ENCODE results near the gene MTMR1.
A peak's percentile ranks its signal among the peaks of the same experiment; 100 is the strongest.

Gene MTMR1

DNA sequence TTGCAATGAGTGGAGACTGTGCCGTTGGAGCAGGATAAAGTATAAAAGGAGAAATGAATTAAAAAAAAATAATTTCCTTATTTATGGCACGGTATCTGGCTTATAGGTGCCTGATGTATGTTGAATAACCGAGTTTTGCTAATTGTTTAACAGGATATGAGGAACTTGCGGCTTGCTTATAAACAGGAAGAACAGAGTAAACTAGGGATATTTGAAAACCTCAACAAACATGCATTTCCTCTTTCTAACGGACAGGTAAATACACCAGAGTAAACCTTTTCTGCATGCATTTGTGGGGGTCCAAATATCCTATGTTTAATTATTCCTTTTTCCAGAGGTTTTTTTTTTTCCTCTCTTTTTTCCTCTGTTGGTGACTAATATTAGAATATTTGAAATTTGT is 36.8 kb downstream of the MTMR1 start:
- DNase-seq (ENCODE audit: low read depth): no peak
- H3K4me3 ChIP-seq (ENCODE audit: control insufficient read depth, low read depth, low read length): no peak overlapping the region
- TF ChIP-seq, protein P1, sequence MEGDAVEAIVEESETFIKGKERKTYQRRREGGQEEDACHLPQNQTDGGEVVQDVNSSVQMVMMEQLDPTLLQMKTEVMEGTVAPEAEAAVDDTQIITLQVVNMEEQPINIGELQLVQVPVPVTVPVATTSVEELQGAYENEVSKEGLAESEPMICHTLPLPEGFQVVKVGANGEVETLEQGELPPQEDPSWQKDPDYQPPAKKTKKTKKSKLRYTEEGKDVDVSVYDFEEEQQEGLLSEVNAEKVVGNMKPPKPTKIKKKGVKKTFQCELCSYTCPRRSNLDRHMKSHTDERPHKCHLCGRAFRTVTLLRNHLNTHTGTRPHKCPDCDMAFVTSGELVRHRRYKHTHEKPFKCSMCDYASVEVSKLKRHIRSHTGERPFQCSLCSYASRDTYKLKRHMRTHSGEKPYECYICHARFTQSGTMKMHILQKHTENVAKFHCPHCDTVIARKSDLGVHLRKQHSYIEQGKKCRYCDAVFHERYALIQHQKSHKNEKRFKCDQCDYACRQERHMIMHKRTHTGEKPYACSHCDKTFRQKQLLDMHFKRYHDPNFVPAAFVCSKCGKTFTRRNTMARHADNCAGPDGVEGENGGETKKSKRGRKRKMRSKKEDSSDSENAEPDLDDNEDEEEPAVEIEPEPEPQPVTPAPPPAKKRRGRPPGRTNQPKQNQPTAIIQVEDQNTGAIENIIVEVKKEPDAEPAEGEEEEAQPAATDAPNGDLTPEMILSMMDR (conservative IDR thresholded peaks at IDR 0.05; ENCODE audit: control insufficient read depth, insufficient read depth, low read depth, low read length): no peak

DNA sequence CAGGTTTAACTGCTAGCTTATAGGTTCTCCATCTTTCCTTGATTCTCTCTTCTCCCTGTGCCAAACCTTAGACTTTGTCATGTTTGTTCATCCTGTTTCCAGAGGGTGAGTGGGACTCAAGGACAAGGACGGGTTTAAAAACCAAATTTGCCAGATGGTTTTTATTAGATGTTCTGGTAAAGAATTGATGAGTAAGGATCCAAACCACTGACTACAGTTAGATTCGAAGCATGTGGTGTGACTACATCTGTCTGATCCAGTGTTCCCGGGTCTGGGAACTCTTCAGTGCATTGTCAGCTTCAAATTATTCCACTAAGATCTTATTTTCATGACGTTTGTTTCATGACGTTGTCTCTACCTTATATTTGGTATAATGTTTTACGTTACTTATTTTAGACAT is 37.5 kb downstream of the MTMR1 start:
- peak; percentile 97 for DNase-seq (ENCODE audit: low read depth)
- no peak overlapping the region for H3K4me3 ChIP-seq (ENCODE audit: control insufficient read depth, low read depth, low read length)
- TF ChIP-seq, protein P1 (conservative IDR thresholded peaks at IDR 0.05; ENCODE audit: control insufficient read depth, insufficient read depth, low read depth, low read length): no peak

DNA sequence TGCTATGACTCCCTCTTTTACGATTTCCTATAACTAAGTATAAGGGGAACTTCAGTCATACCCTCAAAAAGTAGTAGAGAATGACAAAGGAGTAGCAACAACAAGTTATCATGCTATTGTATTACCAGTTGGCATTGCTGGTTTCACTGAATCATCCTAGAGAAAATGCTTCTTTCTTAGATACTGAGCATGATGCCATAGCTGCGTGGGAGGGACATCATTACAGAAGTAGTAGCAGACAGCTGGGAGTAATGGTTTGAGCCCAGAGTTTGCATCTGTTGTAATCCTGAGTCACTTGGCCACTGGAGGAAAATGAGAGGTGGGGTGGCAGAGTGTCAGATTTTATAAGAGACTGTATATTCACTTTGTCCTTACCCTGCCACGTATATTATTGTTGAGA is 38.6 kb downstream of the MTMR1 start:
- peak; percentile 99 for DNase-seq (ENCODE audit: low read depth)
- TF ChIP-seq, protein P1 (conservative IDR thresholded peaks at IDR 0.05; ENCODE audit: control insufficient read depth, insufficient read depth, low read depth, low read length): no peak
- H3K4me3 ChIP-seq (ENCODE audit: control insufficient read depth, low read depth, low read length): no peak overlapping the region

DNA sequence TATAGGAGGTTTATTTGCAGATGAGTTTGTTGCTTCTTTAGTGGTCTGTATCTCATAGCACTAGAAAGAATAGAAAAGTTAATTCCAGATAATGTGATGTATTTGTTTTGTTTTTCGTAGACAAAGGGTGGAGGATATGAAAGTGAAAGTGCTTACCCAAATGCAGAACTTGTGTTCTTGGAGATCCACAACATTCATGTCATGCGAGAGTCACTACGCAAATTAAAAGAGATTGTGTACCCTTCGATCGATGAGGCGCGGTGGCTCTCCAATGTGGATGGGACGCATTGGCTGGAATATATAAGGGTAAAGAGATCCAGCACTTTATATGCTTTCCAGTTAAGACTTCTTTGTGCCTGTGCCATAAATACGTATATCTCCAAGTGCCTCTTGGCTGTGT is 43.3 kb downstream of the MTMR1 start:
- no peak for DNase-seq (ENCODE audit: low read depth)
- TF ChIP-seq, protein P1 (conservative IDR thresholded peaks at IDR 0.05; ENCODE audit: control insufficient read depth, insufficient read depth, low read depth, low read length): no peak
- no peak overlapping the region for H3K4me3 ChIP-seq (ENCODE audit: control insufficient read depth, low read depth, low read length)

DNA sequence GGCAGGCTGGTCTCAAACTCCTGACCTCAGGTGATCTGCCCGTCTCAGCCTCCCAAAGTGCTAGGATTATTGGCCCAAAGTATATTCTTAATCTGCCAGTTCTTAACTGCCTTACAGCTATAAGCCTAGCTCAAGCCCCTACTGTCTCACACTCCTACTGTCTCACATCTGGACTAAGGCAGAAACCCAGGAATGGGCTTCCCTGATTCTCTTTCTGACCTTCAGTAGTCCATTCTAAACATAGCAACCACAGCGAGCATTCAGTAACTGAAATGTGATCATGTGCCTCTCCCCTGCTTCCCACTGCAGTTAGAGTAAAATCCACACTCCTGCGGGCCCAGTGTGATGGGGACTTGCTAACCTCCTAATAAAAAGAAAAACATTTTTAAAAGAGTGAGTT is 58.9 kb downstream of the MTMR1 start:
- no peak overlapping the region for H3K4me3 ChIP-seq (ENCODE audit: control insufficient read depth, low read depth, low read length)
- TF ChIP-seq, protein P1 (conservative IDR thresholded peaks at IDR 0.05; ENCODE audit: control insufficient read depth, insufficient read depth, low read depth, low read length): no peak
- DNase-seq (ENCODE audit: low read depth): no peak

DNA sequence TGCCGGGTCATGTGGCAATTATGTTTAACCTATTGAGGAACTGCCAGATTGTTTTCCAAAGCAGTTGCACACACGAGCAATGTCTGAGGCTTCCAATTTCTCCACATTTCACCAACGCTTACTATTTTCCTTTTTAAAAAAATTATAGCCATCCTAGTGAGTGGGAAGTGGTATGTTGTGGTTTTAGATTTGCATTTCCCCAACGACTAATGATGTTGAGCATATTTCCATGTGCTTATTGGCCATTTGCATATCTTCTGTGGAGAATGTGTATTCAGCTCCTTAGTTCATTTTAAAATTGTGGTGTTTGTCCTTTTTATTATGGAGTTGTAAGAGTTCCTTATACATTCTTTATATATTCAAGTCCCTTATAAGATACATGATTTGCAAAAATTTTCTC is 60.2 kb downstream of the MTMR1 start:
- no peak for DNase-seq (ENCODE audit: low read depth)
- TF ChIP-seq, protein P1 (conservative IDR thresholded peaks at IDR 0.05; ENCODE audit: control insufficient read depth, insufficient read depth, low read depth, low read length): no peak
- no peak overlapping the region for H3K4me3 ChIP-seq (ENCODE audit: control insufficient read depth, low read depth, low read length)

DNA sequence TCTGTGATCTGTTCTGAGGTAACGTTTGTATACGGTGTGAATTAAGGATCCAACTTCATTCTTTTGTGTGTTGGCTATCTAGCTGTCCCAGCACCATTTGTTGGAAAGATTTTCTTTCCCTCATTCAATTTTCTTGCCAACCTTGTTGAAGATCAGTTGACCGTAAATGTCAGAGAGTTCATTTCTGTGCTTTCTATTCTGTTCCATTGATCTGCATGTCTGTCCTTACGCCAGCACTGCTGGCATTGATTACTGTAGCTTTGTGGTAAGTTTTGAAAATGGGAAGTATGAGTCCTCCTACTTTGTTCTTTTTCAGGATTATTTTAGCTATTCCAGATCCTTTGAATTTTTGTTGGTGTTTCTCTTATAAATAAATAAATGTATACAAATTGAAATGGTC is 60.8 kb downstream of the MTMR1 start:
- H3K4me3 ChIP-seq (ENCODE audit: control insufficient read depth, low read depth, low read length): no peak overlapping the region
- TF ChIP-seq, protein P1 (conservative IDR thresholded peaks at IDR 0.05; ENCODE audit: control insufficient read depth, insufficient read depth, low read depth, low read length): no peak
- DNase-seq (ENCODE audit: low read depth): peak; percentile 10

All from fibroblast of mammary gland (primary cell).